ENCODE data around the gene IKBKG. TPM values are rescaled to one million over a fixed set of nuclear protein-coding genes. Genes with fewer than 3 reads are reported as not detected.
"Not testable (repeated sequence)": the region's sequence is repeated elsewhere in the genome, so short reads cannot be mapped to it uniquely, and the experiment has no call there.

The IKBKG gene
- total RNA-seq, 1 experiment from 2014 or later: 29.3 TPM

- H3K36me3 Mint-ChIP-seq (ENCODE audit: insufficient read depth, unreplicated experiment): peaks cover 38% of the 10 kb centered on the region
- Histone ChIP-seq H3K9me3 (no peaks in the 10 kb centered on the region), H3K27me3 (replicated peaks; ENCODE audit: control insufficient read depth, insufficient read depth, low read length) (no peaks in the 10 kb centered on the region), H3K4me1 (no peaks in the 10 kb centered on the region), H3K4me3 (ENCODE audit: low read depth, low read length) (peak overlapping the region; percentile 76), H3K36me3 (ENCODE audit: control insufficient read depth, insufficient read depth, low read length) (no peaks in the 10 kb centered on the region; the same call in 1 of the 2 replicates)
- no peak for TF ChIP-seq CTCF (IDR thresholded peaks at IDR 0.05; ENCODE audit: insufficient read depth in 1 of 2, low read depth in 1 of 2, low read length in 1 of 2, severe bottlenecking in 1 of 2, unreplicated experiment in 1 of 2)
- DNase-seq: no peak
- no peaks in the 10 kb centered on the region for H3K9me3 Mint-ChIP-seq (ENCODE audit: unreplicated experiment)
- peaks cover 10% of the 10 kb centered on the region for H3K4me1 Mint-ChIP-seq (ENCODE audit: low read depth, unreplicated experiment)
- ChIA-PET POLR2A (interaction anchor here (0.6 to 1.2 kb wide), 2 partner anchors 57 to 100 kb away, joined by 3 to 6 read pairs; partner anchors contain the start of gene SLC10A3), CTCF (interaction anchor here (0.7 kb wide), 1 partner anchor 174 kb away, joined by 3 read pairs; no protein-coding TSS in a partner anchor)
- BruUV-seq (replicated peaks): no TSS peak
- peak overlapping the region; percentile 99 for H3K4me3 Mint-ChIP-seq (ENCODE audit: unreplicated experiment)
- intact Hi-C loops (cut with micrococcal nuclease; ENCODE audit: unreplicated experiment): no loop called here
- peak overlapping the region; percentile 95 for H3K27ac Mint-ChIP-seq (ENCODE audit: unreplicated experiment)
- H3K27me3 Mint-ChIP-seq (ENCODE audit: insufficient read depth, unreplicated experiment): no peaks in the 10 kb centered on the region
These were observed 552 bp downstream of the IKBKG start for GRCh38 chrX:154548028-154548316.

GRCh38 chrX:154549766-154550165 is 2.3 kb downstream of the IKBKG start:
- peaks cover 10% of the 10 kb centered on the region for H3K4me1 Mint-ChIP-seq (ENCODE audit: low read depth, unreplicated experiment)
- no TSS peak for BruUV-seq (replicated peaks)
- POLR2A ChIA-PET: no interaction called here
- intact Hi-C loops (cut with micrococcal nuclease; ENCODE audit: unreplicated experiment): no loop called here
- no peak for DNase-seq
- peak overlapping the region; percentile 30 for H3K4me3 Mint-ChIP-seq (ENCODE audit: unreplicated experiment)
- Histone ChIP-seq H3K9me3 (no peaks in the 10 kb centered on the region), H3K4me3 (ENCODE audit: low read depth, low read length) (no peak overlapping the region), H3K27me3 (replicated peaks; ENCODE audit: control insufficient read depth, insufficient read depth, low read length) (no peaks in the 10 kb centered on the region), H3K36me3 (ENCODE audit: control insufficient read depth, insufficient read depth, low read length) (peaks cover 1% of the 10 kb centered on the region; the same call in 1 of the 2 replicates), H3K4me1 (no peaks in the 10 kb centered on the region)
- H3K36me3 Mint-ChIP-seq (ENCODE audit: insufficient read depth, unreplicated experiment): peaks cover 43% of the 10 kb centered on the region
- CTCF ChIA-PET: no interaction called here
- H3K9me3 Mint-ChIP-seq (ENCODE audit: unreplicated experiment): no peaks in the 10 kb centered on the region
- H3K27ac Mint-ChIP-seq (ENCODE audit: unreplicated experiment): no peak overlapping the region
- no peak for TF ChIP-seq CTCF (IDR thresholded peaks at IDR 0.05; ENCODE audit: insufficient read depth in 1 of 2, low read depth in 1 of 2, low read length in 1 of 2, severe bottlenecking in 1 of 2, unreplicated experiment in 1 of 2)
- no peaks in the 10 kb centered on the region for H3K27me3 Mint-ChIP-seq (ENCODE audit: insufficient read depth, unreplicated experiment)

- H3K9me3 ChIP-seq; H3K27ac Mint-ChIP-seq (ENCODE audit: unreplicated experiment); DNase-seq; H3K4me1 ChIP-seq; CTCF ChIA-PET; H3K36me3 ChIP-seq (ENCODE audit: control insufficient read depth, insufficient read depth, low read length); H3K4me3 Mint-ChIP-seq (ENCODE audit: unreplicated experiment); POLR2A ChIA-PET; intact Hi-C loops (cut with micrococcal nuclease; ENCODE audit: unreplicated experiment); H3K9me3 Mint-ChIP-seq (ENCODE audit: unreplicated experiment); H3K27me3 Mint-ChIP-seq (ENCODE audit: insufficient read depth, unreplicated experiment); BruUV-seq (replicated peaks); H3K4me3 ChIP-seq (ENCODE audit: low read depth, low read length); H3K27me3 ChIP-seq (replicated peaks; ENCODE audit: control insufficient read depth, insufficient read depth, low read length): not testable (repeated sequence)
- peaks cover 43% of the 10 kb centered on the region for H3K36me3 Mint-ChIP-seq (ENCODE audit: insufficient read depth, unreplicated experiment)
- H3K4me1 Mint-ChIP-seq (ENCODE audit: low read depth, unreplicated experiment): peaks cover 10% of the 10 kb centered on the region
These were observed 4.8 kb downstream of the IKBKG start for GRCh38 chrX:154552112-154552806.

- H3K9me3 ChIP-seq; H3K27me3 ChIP-seq (replicated peaks; ENCODE audit: control insufficient read depth, insufficient read depth, low read length); intact Hi-C loops (cut with micrococcal nuclease; ENCODE audit: unreplicated experiment); H3K4me1 ChIP-seq; H3K36me3 Mint-ChIP-seq (ENCODE audit: insufficient read depth, unreplicated experiment); H3K4me1 Mint-ChIP-seq (ENCODE audit: low read depth, unreplicated experiment); CTCF ChIA-PET; H3K27me3 Mint-ChIP-seq (ENCODE audit: insufficient read depth, unreplicated experiment); H3K36me3 ChIP-seq (ENCODE audit: control insufficient read depth, insufficient read depth, low read length); H3K4me3 ChIP-seq (ENCODE audit: low read depth, low read length); H3K27ac Mint-ChIP-seq (ENCODE audit: unreplicated experiment); BruUV-seq (replicated peaks); DNase-seq; H3K4me3 Mint-ChIP-seq (ENCODE audit: unreplicated experiment); POLR2A ChIA-PET; H3K9me3 Mint-ChIP-seq (ENCODE audit: unreplicated experiment): not testable (repeated sequence)
These were observed 10.8 kb downstream of the IKBKG start for GRCh38 chrX:154558060-154558690.

GRCh38 chrX:154558896-154559295 is 11.5 kb downstream of the IKBKG start:
- BruUV-seq (replicated peaks); H3K36me3 ChIP-seq (ENCODE audit: control insufficient read depth, insufficient read depth, low read length): not testable (repeated sequence)

More at GRCh38 chrX:154558896-154559295, 11.5 kb downstream of the IKBKG start:
- H3K27me3 Mint-ChIP-seq (ENCODE audit: insufficient read depth, unreplicated experiment); H3K9me3 Mint-ChIP-seq (ENCODE audit: unreplicated experiment); H3K4me3 ChIP-seq (ENCODE audit: low read depth, low read length); H3K36me3 Mint-ChIP-seq (ENCODE audit: insufficient read depth, unreplicated experiment); H3K4me3 Mint-ChIP-seq (ENCODE audit: unreplicated experiment); H3K9me3 ChIP-seq; POLR2A ChIA-PET; H3K4me1 ChIP-seq; intact Hi-C loops (cut with micrococcal nuclease; ENCODE audit: unreplicated experiment); DNase-seq; H3K4me1 Mint-ChIP-seq (ENCODE audit: low read depth, unreplicated experiment); H3K27ac Mint-ChIP-seq (ENCODE audit: unreplicated experiment); CTCF ChIA-PET; H3K27me3 ChIP-seq (replicated peaks; ENCODE audit: control insufficient read depth, insufficient read depth, low read length): not testable (repeated sequence)

Measured in Caco-2 (cell line).